Glutamatergic neuron (in vitro differentiated cells): Measurements from ENCODE around the gene SRGAP1. TPM values are rescaled to one million over a fixed set of nuclear protein-coding genes. Genes with fewer than 3 reads are reported as not detected.

Experiments used
- DNase-seq: peaks from one replicate; pipeline ENCODE4 v3.0.0; 2022
- H3K27ac Mint-ChIP-seq: one replicate; pipeline ENCODE4 v1.8.0; 2020; ENCODE audit warnings: mild to moderate bottlenecking, mixed read lengths, inconsistent platforms; ENCODE audit not compliant: unreplicated experiment
- H3K27me3 Mint-ChIP-seq: one replicate; pipeline ENCODE4 v1.8.0; 2020; ENCODE audit warnings: mild to moderate bottlenecking, moderate library complexity, mixed read lengths, inconsistent platforms; ENCODE audit not compliant: unreplicated experiment
- H3K36me3 Mint-ChIP-seq: one replicate; pipeline ENCODE4 v1.8.0; 2020; ENCODE audit warnings: mild to moderate bottlenecking, mixed read lengths, inconsistent platforms; ENCODE audit not compliant: unreplicated experiment
- H3K4me1 Mint-ChIP-seq: one replicate; pipeline ENCODE4 v1.8.0; 2020; ENCODE audit warnings: mild to moderate bottlenecking, low read depth, mixed read lengths, inconsistent platforms; ENCODE audit not compliant: unreplicated experiment
- H3K4me3 Mint-ChIP-seq: one replicate; pipeline ENCODE4 v1.8.0; 2020; ENCODE audit warnings: mild to moderate bottlenecking, mixed read lengths, inconsistent platforms; ENCODE audit not compliant: unreplicated experiment
- H3K9me3 Mint-ChIP-seq: one replicate; pipeline ENCODE4 v1.8.0; 2020; ENCODE audit warnings: mild to moderate bottlenecking, moderate library complexity, mixed read lengths, inconsistent platforms; ENCODE audit not compliant: unreplicated experiment
- total RNA-seq: library from RNA; stranded (reverse); fragmentation: NEBNext Ultra II Directional; extraction: Animal tissue kit (Norgen Biotek cat#: 25700); gene quantifications from one replicate; pipeline ENCODE4 v1.2.1, GENCODE V29; 2021; ENCODE audit not compliant: unreplicated experiment
- TF ChIP-seq, protein P1 (sequence below): fragments of 200-600 bp; sonication (generic); IDR thresholded peaks from one replicate; pipeline ENCODE4 v1.5.0; 2021; ENCODE audit not compliant: partially characterized antibody, unreplicated experiment

The SRGAP1 gene
- total RNA-seq, 1 donor from 2014 or later: 52.0 TPM

- H3K4me1 Mint-ChIP-seq: no peaks in the 10 kb centered on the region
- H3K4me3 Mint-ChIP-seq: no peak overlapping the region
- H3K36me3 Mint-ChIP-seq: peaks cover 9% of the 10 kb centered on the region
- no peak overlapping the region for H3K27ac Mint-ChIP-seq
- H3K9me3 Mint-ChIP-seq: no peaks in the 10 kb centered on the region
- peaks cover 2% of the 10 kb centered on the region for H3K27me3 Mint-ChIP-seq
- no peak for DNase-seq
- TF ChIP-seq, protein P1, sequence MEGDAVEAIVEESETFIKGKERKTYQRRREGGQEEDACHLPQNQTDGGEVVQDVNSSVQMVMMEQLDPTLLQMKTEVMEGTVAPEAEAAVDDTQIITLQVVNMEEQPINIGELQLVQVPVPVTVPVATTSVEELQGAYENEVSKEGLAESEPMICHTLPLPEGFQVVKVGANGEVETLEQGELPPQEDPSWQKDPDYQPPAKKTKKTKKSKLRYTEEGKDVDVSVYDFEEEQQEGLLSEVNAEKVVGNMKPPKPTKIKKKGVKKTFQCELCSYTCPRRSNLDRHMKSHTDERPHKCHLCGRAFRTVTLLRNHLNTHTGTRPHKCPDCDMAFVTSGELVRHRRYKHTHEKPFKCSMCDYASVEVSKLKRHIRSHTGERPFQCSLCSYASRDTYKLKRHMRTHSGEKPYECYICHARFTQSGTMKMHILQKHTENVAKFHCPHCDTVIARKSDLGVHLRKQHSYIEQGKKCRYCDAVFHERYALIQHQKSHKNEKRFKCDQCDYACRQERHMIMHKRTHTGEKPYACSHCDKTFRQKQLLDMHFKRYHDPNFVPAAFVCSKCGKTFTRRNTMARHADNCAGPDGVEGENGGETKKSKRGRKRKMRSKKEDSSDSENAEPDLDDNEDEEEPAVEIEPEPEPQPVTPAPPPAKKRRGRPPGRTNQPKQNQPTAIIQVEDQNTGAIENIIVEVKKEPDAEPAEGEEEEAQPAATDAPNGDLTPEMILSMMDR: no peak
Observed at GRCh38 chr12:64051057-64051456, 206.6 kb downstream of the SRGAP1 start.

GRCh38 chr12:64053117-64053516 lies 208.6 kb downstream of the SRGAP1 start:
- peaks cover 2% of the 10 kb centered on the region for H3K27me3 Mint-ChIP-seq
- no peak overlapping the region for H3K4me3 Mint-ChIP-seq
- H3K27ac Mint-ChIP-seq: no peak overlapping the region
- H3K4me1 Mint-ChIP-seq: peaks cover 5% of the 10 kb centered on the region
- no peak for DNase-seq
- H3K9me3 Mint-ChIP-seq: no peaks in the 10 kb centered on the region
- TF ChIP-seq, protein P1: no peak
- peaks cover 10% of the 10 kb centered on the region for H3K36me3 Mint-ChIP-seq

- Mint-ChIP-seq H3K9me3 (peaks cover 1% of the 10 kb centered on the region), H3K4me3 (no peak overlapping the region), H3K27me3 (peaks cover 4% of the 10 kb centered on the region), H3K36me3 (peaks cover 10% of the 10 kb centered on the region), H3K27ac (no peak overlapping the region), H3K4me1 (peaks cover 9% of the 10 kb centered on the region)
- TF ChIP-seq, protein P1: no peak
- no peak for DNase-seq
Observed at GRCh38 chr12:64054079-64054520, 209.6 kb downstream of the SRGAP1 start.

- TF ChIP-seq, protein P1: no peak
- Mint-ChIP-seq H3K36me3 (peaks cover 6% of the 10 kb centered on the region), H3K9me3 (peaks cover 1% of the 10 kb centered on the region)
Observed at GRCh38 chr12:64056741-64057140, 212.2 kb downstream of the SRGAP1 start.

DNA sequence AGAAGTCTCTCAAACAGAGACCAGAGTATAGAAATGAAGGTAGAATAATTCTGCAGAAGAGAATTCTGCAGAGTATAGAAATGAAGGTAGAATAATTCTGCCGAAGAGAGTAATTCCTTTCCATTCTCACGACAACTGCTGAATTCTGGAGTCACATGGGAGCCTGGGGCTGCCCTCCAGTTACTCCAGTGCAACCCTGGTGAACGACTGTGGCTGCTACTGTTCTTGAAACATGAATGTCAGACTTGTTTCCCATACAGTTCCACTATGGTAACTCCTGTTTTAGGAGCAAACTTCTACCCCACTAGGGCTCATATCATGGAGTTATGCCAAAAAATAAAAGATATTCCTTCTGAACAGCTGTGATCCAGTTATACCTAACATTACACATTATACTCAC lies 213.2 kb downstream of the SRGAP1 start:
- Mint-ChIP-seq H3K27me3 (peaks cover 4% of the 10 kb centered on the region), H3K36me3 (peaks cover 6% of the 10 kb centered on the region), H3K4me3 (no peak overlapping the region), H3K9me3 (peaks cover 1% of the 10 kb centered on the region), H3K4me1 (peaks cover 12% of the 10 kb centered on the region), H3K27ac (no peak overlapping the region)
- TF ChIP-seq, protein P1: no peak
- DNase-seq: no peak

More at GRCh38 chr12:64056741-64057140, 212.2 kb downstream of the SRGAP1 start:
- Mint-ChIP-seq H3K27ac (no peak overlapping the region), H3K4me1 (peaks cover 12% of the 10 kb centered on the region), H3K27me3 (peaks cover 4% of the 10 kb centered on the region), H3K4me3 (no peak overlapping the region)
- no peak for DNase-seq
